Ishikawa (cell line): ENCODE results near the gene CALML6.
A peak's percentile ranks its signal among the peaks of the same experiment; 100 is the strongest.

ENCODE experiments used
- CEBPB ChIP-seq: IDR thresholded peaks from 2 replicates; pipeline ENCODE4 v1.6.1; 2012
- CREB1 ChIP-seq: IDR thresholded peaks from 2 replicates; pipeline ENCODE4 v1.6.1; 2012; ENCODE audit warnings: low read depth
- EGR1 ChIP-seq: IDR thresholded peaks from 2 replicates; pipeline ENCODE4 v1.6.1; 2012
- EP300 ChIP-seq: IDR thresholded peaks from 2 replicates; pipeline ENCODE4 v1.6.1; 2012; ENCODE audit warnings: borderline replicate concordance
- FOXM1 ChIP-seq: IDR thresholded peaks from 2 replicates; pipeline ENCODE4 v1.6.1; 2012; ENCODE audit warnings: low read depth, borderline replicate concordance
- MAX ChIP-seq: IDR thresholded peaks from 2 replicates; pipeline ENCODE4 v1.6.1; 2012
- NFIC ChIP-seq: IDR thresholded peaks from 2 replicates; pipeline ENCODE4 v1.6.1; 2012
- RAD21 ChIP-seq: IDR thresholded peaks from 2 replicates; pipeline ENCODE4 v1.6.1; 2012; ENCODE audit warnings: low read depth
- REST ChIP-seq: IDR thresholded peaks from 2 replicates; pipeline ENCODE4 v1.6.1; 2012; ENCODE audit warnings: low read depth, mild to moderate bottlenecking
- TAF1 ChIP-seq: IDR thresholded peaks from 2 replicates; pipeline ENCODE4 v1.6.1; 2012; ENCODE audit warnings: low read depth, mild to moderate bottlenecking
- TCF12 ChIP-seq: IDR thresholded peaks from 2 replicates; pipeline ENCODE4 v1.6.1; 2012; ENCODE audit warnings: low read depth
- TEAD4 ChIP-seq: IDR thresholded peaks from 2 replicates; pipeline ENCODE4 v1.6.1; 2012
- USF1 ChIP-seq: IDR thresholded peaks from 2 replicates; pipeline ENCODE4 v1.6.1; 2012
- YY1 ChIP-seq: IDR thresholded peaks from 2 replicates; pipeline ENCODE4 v1.6.1; 2012; ENCODE audit warnings: low read depth
- ZBTB7A ChIP-seq: IDR thresholded peaks from 2 replicates; pipeline ENCODE4 v1.6.1; 2012; ENCODE audit warnings: low read depth

The CALML6 gene

GRCh38 chr1:1943834-1944570 is 28.9 kb downstream of the CALML6 start:
- peak; percentile 65 for TF ChIP-seq RAD21
- no peak for TF ChIP-seq EGR1
- peak; percentile 76 for TF ChIP-seq MAX
- peak; percentile 75 for TF ChIP-seq REST
- no peak for TF ChIP-seq YY1
- peak; percentile 54; the same call in 1 of the 2 replicates for TF ChIP-seq ZBTB7A

GRCh38 chr1:1945782-1946393 is 30.8 kb downstream of the CALML6 start:
- no peak for TF ChIP-seq REST
- no peak for TF ChIP-seq FOXM1
- TF ChIP-seq ZBTB7A = no peak
- no peak for TF ChIP-seq RAD21
- TF ChIP-seq YY1 = no peak

- no peak for TF ChIP-seq CREB1
- peak; percentile 43; the same call in 1 of the 2 replicates for TF ChIP-seq NFIC
- no peak for TF ChIP-seq YY1
These were observed 31.5 kb downstream of the CALML6 start for GRCh38 chr1:1946540-1946939.

GRCh38 chr1:1947493-1947892 is 32.4 kb downstream of the CALML6 start:
- TF ChIP-seq TCF12 (no peak), YY1 (no peak), NFIC (no peak), RAD21 (no peak), EGR1 (no peak), MAX (no peak), TAF1 (no peak)

GRCh38 chr1:1948783-1949182 is 33.7 kb downstream of the CALML6 start:
- TF ChIP-seq YY1 (no peak), CEBPB (no peak), TCF12 (no peak), TEAD4 (no peak), RAD21 (no peak), EP300 (no peak), REST (no peak), NFIC (no peak), EGR1 (no peak), MAX (no peak), CREB1 (no peak), FOXM1 (no peak), USF1 (no peak), ZBTB7A (no peak), TAF1 (no peak)
